Measurements from ENCODE around the gene RASA2.

GRCh38 chr3:141442914-141443313 is 43.9 kb upstream of the RASA2 start:
- no peak for TF ChIP-seq CTCF (IDR thresholded peaks at IDR 0.05)
- no peak for TF ChIP-seq POLR2A (IDR thresholded peaks at IDR 0.05)
